ENCODE data around the gene ACER1.

ACER1 gene

DNA sequence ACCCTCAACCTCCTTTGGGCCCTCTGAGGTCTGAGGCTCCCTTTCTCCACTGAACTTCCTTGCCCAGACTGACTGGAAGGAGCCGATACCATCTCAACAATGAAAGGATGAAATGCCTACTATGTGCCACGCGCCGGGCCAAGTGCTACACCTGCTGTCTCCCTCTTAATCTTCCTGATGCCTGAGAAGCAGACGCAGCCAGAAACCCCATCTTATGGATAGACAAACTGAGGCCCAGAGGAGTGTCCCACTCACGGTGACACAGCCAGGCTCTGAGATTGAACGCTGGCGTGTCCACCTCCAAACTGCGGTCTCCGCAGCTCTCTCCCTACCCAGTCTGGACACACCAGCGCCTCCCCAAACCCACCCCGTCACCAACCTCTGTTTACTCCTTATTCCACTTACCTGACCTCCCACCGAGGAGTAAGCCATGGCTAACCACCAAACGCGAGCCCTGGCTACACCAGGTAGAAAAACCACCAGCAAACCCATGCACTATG lies 74.5 kb downstream of the ACER1 start:
- DNase-seq = no peak
- Histone ChIP-seq H3K27me3 (no peaks in the 10 kb centered on the region), H3K9me3 (no peaks in the 10 kb centered on the region), H3K4me3 (no peak overlapping the region), H3K4me1 (peaks cover 0 to 17% (median 10%) of the 10 kb centered on the region in 4 donors), H3K27ac (peak overlapping the region in 1 of 2 donors; percentile 45), H3K36me3 (peaks cover 10 to 51% (median 42%) of the 10 kb centered on the region in 3 donors)
- intact Hi-C loops (cut with DNase I; ENCODE audit: low total_unique reads) = no loop called here
- TF ChIP-seq, protein P1, sequence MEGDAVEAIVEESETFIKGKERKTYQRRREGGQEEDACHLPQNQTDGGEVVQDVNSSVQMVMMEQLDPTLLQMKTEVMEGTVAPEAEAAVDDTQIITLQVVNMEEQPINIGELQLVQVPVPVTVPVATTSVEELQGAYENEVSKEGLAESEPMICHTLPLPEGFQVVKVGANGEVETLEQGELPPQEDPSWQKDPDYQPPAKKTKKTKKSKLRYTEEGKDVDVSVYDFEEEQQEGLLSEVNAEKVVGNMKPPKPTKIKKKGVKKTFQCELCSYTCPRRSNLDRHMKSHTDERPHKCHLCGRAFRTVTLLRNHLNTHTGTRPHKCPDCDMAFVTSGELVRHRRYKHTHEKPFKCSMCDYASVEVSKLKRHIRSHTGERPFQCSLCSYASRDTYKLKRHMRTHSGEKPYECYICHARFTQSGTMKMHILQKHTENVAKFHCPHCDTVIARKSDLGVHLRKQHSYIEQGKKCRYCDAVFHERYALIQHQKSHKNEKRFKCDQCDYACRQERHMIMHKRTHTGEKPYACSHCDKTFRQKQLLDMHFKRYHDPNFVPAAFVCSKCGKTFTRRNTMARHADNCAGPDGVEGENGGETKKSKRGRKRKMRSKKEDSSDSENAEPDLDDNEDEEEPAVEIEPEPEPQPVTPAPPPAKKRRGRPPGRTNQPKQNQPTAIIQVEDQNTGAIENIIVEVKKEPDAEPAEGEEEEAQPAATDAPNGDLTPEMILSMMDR (IDR thresholded peaks at IDR 0.05) = no peak

Measured in tibial artery (tissue), 4 donors.